Measurements from ENCODE around the gene OCSTAMP.

GRCh38 chr20:46501337-46501942 is 49.0 kb downstream of the OCSTAMP start:
- TF ChIP-seq CTCF (IDR thresholded peaks at IDR 0.05 in 8 of 11, conservative IDR thresholded peaks at IDR 0.05 in 3 of 11) (no peak), POLR2A (IDR thresholded peaks at IDR 0.05) (no peak), POLR2AphosphoS5 (IDR thresholded peaks at IDR 0.05) (no peak)
